HG03280 (cell line): Measurements from ENCODE around the gene AP1B1.
A peak's percentile ranks its signal among the peaks of the same experiment; 100 is the strongest.
"Not testable (repeated sequence)": the region's sequence is repeated elsewhere in the genome, so short reads cannot be mapped to it uniquely, and the experiment has no call there.

Experiments
- ATAC-seq: cut with Tn5 transposase; IDR thresholded peaks from one replicate; pipeline ENCODE4 v1.9.1; 2021; ENCODE audit warnings: mild to moderate bottlenecking, moderate library complexity; ENCODE audit not compliant: unreplicated experiment

AP1B1 gene

GRCh38 chr22:29387921-29388758 lies at the start of gene AP1B1:
Gene AP1B1 (minus strand): TSS chr22:29388570. CDS start chr22:29367243, 21,327 bp downstream.
- ATAC-seq = peak; percentile 94

- ATAC-seq = no peak
Measured at GRCh38 chr22:29435236-29436136, 47.1 kb upstream of the AP1B1 start.

- no peak for ATAC-seq
Measured at GRCh38 chr22:29434288-29434687, 45.9 kb upstream of the AP1B1 start.

GRCh38 chr22:29433856-29434255 lies 45.5 kb upstream of the AP1B1 start:
- no peak for ATAC-seq

GRCh38 chr22:29431986-29432385 lies 43.6 kb upstream of the AP1B1 start:
- ATAC-seq = no peak

GRCh38 chr22:29427176-29427760 lies 38.9 kb upstream of the AP1B1 start:
- no peak for ATAC-seq

- no peak for ATAC-seq
Measured at GRCh38 chr22:29426476-29426875, 38.1 kb upstream of the AP1B1 start.

- ATAC-seq = not testable (repeated sequence)
Measured at GRCh38 chr22:29418704-29419103, 30.3 kb upstream of the AP1B1 start.

GRCh38 chr22:29414951-29415591 lies 26.7 kb upstream of the AP1B1 start:
- ATAC-seq = peak; percentile 47

- ATAC-seq = not testable (repeated sequence)
Measured at GRCh38 chr22:29412772-29413171, 24.4 kb upstream of the AP1B1 start.

- not testable (repeated sequence) for ATAC-seq
Measured at GRCh38 chr22:29411569-29412211, 23.3 kb upstream of the AP1B1 start.

GRCh38 chr22:29408940-29409339 lies 20.6 kb upstream of the AP1B1 start:
- no peak for ATAC-seq

GRCh38 chr22:29401538-29401937 lies 13.2 kb upstream of the AP1B1 start:
- ATAC-seq = not testable (repeated sequence)

GRCh38 chr22:29400576-29400975 lies 12.2 kb upstream of the AP1B1 start:
- no peak for ATAC-seq

GRCh38 chr22:29397791-29398190 lies 9.4 kb upstream of the AP1B1 start:
- ATAC-seq = no peak

- ATAC-seq = no peak
Measured at GRCh38 chr22:29396126-29396525, 7.8 kb upstream of the AP1B1 start.

- no peak for ATAC-seq
Measured at GRCh38 chr22:29394931-29395581, 6.7 kb upstream of the AP1B1 start.

- no peak for ATAC-seq
Measured at GRCh38 chr22:29393019-29393608, 4.7 kb upstream of the AP1B1 start.

GRCh38 chr22:29391546-29391945 lies 3.2 kb upstream of the AP1B1 start:
- no peak for ATAC-seq
